HCT116 (cell line): ENCODE data around the gene ADH6. TPM values are rescaled to one million over a fixed set of nuclear protein-coding genes. Genes with fewer than 3 reads are reported as not detected.
"Not testable (repeated sequence)": the region's sequence is repeated elsewhere in the genome, so short reads cannot be mapped to it uniquely, and the experiment has no call there.

ENCODE experiments used
- ATAC-seq: fragments of 200-7000 bp; cut with Tn5 transposase; 2 replicates; pipeline ENCODE4 v1.9.1; 2020; ENCODE audit warnings: mild to moderate bottlenecking, moderate library complexity
- BruUV-seq: library from RNA; stranded (reverse); fragments of 400-500 nt; replicated peaks from 2 replicates; lab custom pipeline; 2021; lab: Mats Ljungman, UMichigan
- CTCF ChIA-PET: fragments of 300-600 bp; sonication (Branson Sonifier 250); formaldehyde crosslinking; loops from one replicate; lab custom pipeline; 2021; ENCODE audit warnings: antibody characterized with exemption; lab: Charles Lee
- POLR2A ChIA-PET: fragments of 300-600, 350-600 bp; sonication (Branson Sonifier 250); formaldehyde crosslinking; loops from one replicate; lab custom pipeline; 2021; ENCODE audit warnings: antibody characterized with exemption; lab: Charles Lee
- RAD21 ChIA-PET, 2 experiments: fragments of 300-600 bp; sonication (Branson Sonifier 250); formaldehyde crosslinking; loops; one replicate each; lab custom pipeline; 2023; ENCODE audit warnings: low total read pairs in 2 of 2; ENCODE audit not compliant: uncharacterized antibody in 2 of 2, unreplicated experiment in 2 of 2, low non-redundant PET in 1 of 2; lab: Charles Lee
- DNase-seq: peaks from one replicate; pipeline ENCODE4 v3.0.0-alpha.2; 2010; ENCODE audit warnings: low read depth, low spot score
- H2AFZ ChIP-seq: fragments of 200-600 bp; shearing (Covaris generic), sonication (generic); 2 replicates; pipeline ENCODE4 v1.6.1; 2017; ENCODE audit warnings: low read depth, mixed run types, mixed read lengths, antibody characterized with exemption, low read length; ENCODE audit not compliant: poor library complexity, severe bottlenecking
- H3K27ac ChIP-seq: 2 replicates; pipeline ENCODE4 v1.5.1; 2012; ENCODE audit warnings: low read depth, low read length
- H3K27me3 ChIP-seq: fragments of 200-600 bp; sonication (generic); 2 replicates; pipeline ENCODE4 v1.6.1; 2016; ENCODE audit warnings: mixed run types, low read length, mixed read lengths; ENCODE audit not compliant: insufficient read depth
- H3K36me3 ChIP-seq, 2 experiments: fragments of 200-500 bp in 1 of 2; fragments of 200-600 bp in 1 of 2; sonication (Bioruptor generic) in 1 of 2; sonication (generic) in 1 of 2; 2 replicates each; pipeline versions ENCODE4 v1.5.1 to v1.6.1; 2014 to 2016; ENCODE audit warnings: low read length in 2 of 2, inconsistent platforms in 1 of 2, mixed read lengths in 1 of 2, mixed run types in 1 of 2; ENCODE audit not compliant: insufficient read depth in 2 of 2, control insufficient read depth in 1 of 2
- H3K4me1 ChIP-seq, 2 experiments: fragments of 200-600 bp in 1 of 2; sonication (generic) in 1 of 2; 2 replicates each; pipeline versions ENCODE4 v1.5.1 to v1.6.1; 2012 to 2017; ENCODE audit warnings: low read length in 2 of 2, inconsistent platforms in 1 of 2, mild to moderate bottlenecking in 1 of 2, mixed read lengths in 1 of 2, mixed run types in 1 of 2, moderate library complexity in 1 of 2; ENCODE audit not compliant: insufficient read depth in 2 of 2, control insufficient read depth in 1 of 2
- H3K4me2 ChIP-seq: fragments of 200-600 bp; sonication (generic); 2 replicates; pipeline ENCODE4 v1.6.1; 2017; ENCODE audit warnings: mixed run types, low read length, mixed read lengths
- H3K4me3 ChIP-seq, 2 experiments: fragments of 200-600 bp in 1 of 2; sonication (generic) in 1 of 2; replicated peaks in 1 of 2; 2 replicates each; pipeline ENCODE4 v1.5.1; 2011 to 2016; ENCODE audit warnings: low read length in 2 of 2, control low read depth in 1 of 2, low read depth in 1 of 2, mild to moderate bottlenecking in 1 of 2, mixed read lengths in 1 of 2, mixed run types in 1 of 2
- H3K79me2 ChIP-seq: fragments of 200-600 bp; sonication (generic); 2 replicates; pipeline ENCODE4 v1.6.1; 2017; ENCODE audit warnings: mild to moderate bottlenecking, mixed run types, low read length, moderate library complexity, mixed read lengths; ENCODE audit not compliant: insufficient read depth
- H3K9ac ChIP-seq: fragments of 200-600 bp; sonication (generic); 2 replicates; pipeline ENCODE4 v1.6.1; 2016; ENCODE audit warnings: low read length, mixed read lengths
- H3K9me2 ChIP-seq: fragments of 200-600 bp; sonication (generic), shearing (Covaris generic); 2 replicates; pipeline ENCODE4 v1.6.1; 2017; ENCODE audit warnings: mixed run types, mild to moderate bottlenecking, moderate library complexity; ENCODE audit not compliant: insufficient read depth
- H3K9me3 ChIP-seq, 2 experiments: fragments of 200-500 bp in 1 of 2; fragments of 200-600 bp in 1 of 2; sonication (Bioruptor generic) in 1 of 2; sonication (generic) in 1 of 2; 2 replicates each; pipeline ENCODE4 v1.6.1; 2014 to 2017; ENCODE audit warnings: low read length in 2 of 2, mixed read lengths in 2 of 2, inconsistent platforms in 1 of 2, low read depth in 1 of 2, mild to moderate bottlenecking in 1 of 2, mixed run types in 1 of 2, moderate library complexity in 1 of 2; ENCODE audit not compliant: control insufficient read depth in 1 of 2, insufficient read depth in 1 of 2
- H4K20me1 ChIP-seq: fragments of 200-600 bp; sonication (generic), shearing (Covaris generic); 2 replicates; pipeline ENCODE4 v1.6.1; 2017; ENCODE audit warnings: mixed run types, mild to moderate bottlenecking, moderate library complexity; ENCODE audit not compliant: insufficient read depth
- ATF3 ChIP-seq: IDR thresholded peaks from 2 replicates; pipeline ENCODE4 v1.6.1; 2012
- CBX3 ChIP-seq: IDR thresholded peaks from 2 replicates; pipeline ENCODE4 v1.6.1; 2012; ENCODE audit warnings: low read depth
- CTCF ChIP-seq, 3 experiments: fragments of 200-600 bp in 1 of 3; sonication (generic) in 1 of 3; IDR thresholded peaks in 2 of 3; conservative IDR thresholded peaks in 1 of 3; 2 replicates each; pipeline ENCODE4 v1.5.1; 2012 to 2017; ENCODE audit warnings: low read depth in 2 of 3, low read length in 2 of 3, antibody characterized with exemption in 1 of 3, borderline replicate concordance in 1 of 3, control low read depth in 1 of 3, mild to moderate bottlenecking in 1 of 3, mixed read lengths in 1 of 3, mixed run types in 1 of 3, moderate library complexity in 1 of 3; ENCODE audit not compliant: insufficient read depth in 1 of 3
- ELF1 ChIP-seq: IDR thresholded peaks from 2 replicates; pipeline ENCODE4 v1.6.1; 2012; ENCODE audit warnings: low read depth, borderline replicate concordance
- EZH2phosphoT487 ChIP-seq: fragments of 200-600 bp; IDR thresholded peaks from 2 replicates; pipeline ENCODE4 v1.6.1; 2018; ENCODE audit warnings: antibody characterized with exemption, borderline replicate concordance
- JUND ChIP-seq: IDR thresholded peaks from 2 replicates; pipeline ENCODE4 v1.6.1; 2012
- REST ChIP-seq: IDR thresholded peaks from 2 replicates; pipeline ENCODE4 v1.6.1; 2012; ENCODE audit warnings: low read depth
- ZNF274 ChIP-seq: fragments of 200-500 bp; sonication (Bioruptor generic); IDR thresholded peaks from 2 replicates; pipeline ENCODE4 v1.6.1; 2014; ENCODE audit warnings: mild to moderate bottlenecking, low read depth, low read length, inconsistent platforms
- intact Hi-C: fragments of 100-400 bp; cut with micrococcal nuclease; formaldehyde crosslinking; loops from 2 replicates; pipeline ENCODE4 v1.10.0; 2022
- total RNA-seq: library from RNA; stranded (reverse); gene quantifications from one replicate; pipeline ENCODE4 v1.2.1, GENCODE V29; 2021; ENCODE audit not compliant: unreplicated experiment

The ADH6 gene
- total RNA-seq, 1 experiment from 2014 or later: not detected

GRCh38 chr4:99200138-99200537, 18.9 kb downstream of the ADH6 start:
- Histone ChIP-seq H3K36me3 (no peaks in the 10 kb centered on the region), H3K4me2 (no peak overlapping the region), H3K27ac (no peak overlapping the region), H3K4me1 (no peaks in the 10 kb centered on the region), H3K4me3 (no peak overlapping the region), H3K79me2 (no peaks in the 10 kb centered on the region), H3K9me3 (no peaks in the 10 kb centered on the region), H2AFZ (no peak overlapping the region), H3K27me3 (no peaks in the 10 kb centered on the region), H4K20me1 (no peaks in the 10 kb centered on the region), H3K9me2 (no peaks in the 10 kb centered on the region), H3K9ac (no peak overlapping the region)
- RAD21 ChIA-PET: no interaction called here
- POLR2A ChIA-PET: no interaction called here
- CTCF ChIA-PET: interaction anchor here (0.6 kb wide), 1 partner anchor 178 kb away, joined by 4 read pairs; no protein-coding TSS in a partner anchor
- no TSS peak for BruUV-seq
- intact Hi-C loops: no loop called here
- DNase-seq (no peak), ATAC-seq (no peak)
- TF ChIP-seq ELF1 (no peak), CTCF (IDR thresholded peaks at IDR 0.05 in 2 of 3, conservative IDR thresholded peaks at IDR 0.05 in 1 of 3; ENCODE audit: borderline replicate concordance in 1 of 3, insufficient read depth in 1 of 3, low read depth in 2 of 3, low read length in 2 of 3) (no peak), CBX3 (no peak), ZNF274 (no peak)

- Histone ChIP-seq H2AFZ (no peak overlapping the region), H3K4me2 (no peak overlapping the region), H3K4me3 (no peak overlapping the region), H3K9me3 (no peaks in the 10 kb centered on the region), H3K9me2 (no peaks in the 10 kb centered on the region), H3K4me1 (no peaks in the 10 kb centered on the region), H3K9ac (no peak overlapping the region), H3K27me3 (no peaks in the 10 kb centered on the region), H3K27ac (no peak overlapping the region), H3K79me2 (no peaks in the 10 kb centered on the region), H3K36me3 (no peaks in the 10 kb centered on the region), H4K20me1 (no peaks in the 10 kb centered on the region)
- ChIA-PET POLR2A (no interaction called here), CTCF (no interaction called here), RAD21 (no interaction called here)
- intact Hi-C loops: no loop called here
- no TSS peak for BruUV-seq
- ATAC-seq (no peak), DNase-seq (no peak)
- TF ChIP-seq JUND (no peak), EZH2phosphoT487 (no peak), ATF3 (no peak), REST (no peak)
Measured at GRCh38 chr4:99190336-99190735, 28.7 kb downstream of the ADH6 start.

- H3K4me2 ChIP-seq, H3K9ac ChIP-seq, H3K9me3 ChIP-seq, H3K27ac ChIP-seq, CTCF ChIA-PET, POLR2A ChIA-PET, H3K4me3 ChIP-seq, H3K9me2 ChIP-seq, DNase-seq, intact Hi-C loops, BruUV-seq, H3K27me3 ChIP-seq, RAD21 ChIA-PET, H3K36me3 ChIP-seq, H4K20me1 ChIP-seq, H2AFZ ChIP-seq, ATAC-seq, H3K79me2 ChIP-seq, H3K4me1 ChIP-seq: not testable (repeated sequence)
Measured at GRCh38 chr4:99189900-99190299, 29.1 kb downstream of the ADH6 start.
